HCT116 (cell line): ENCODE data around the gene CPA1. TPM values are rescaled to one million over a fixed set of nuclear protein-coding genes. Genes with fewer than 3 reads are reported as not detected.

ENCODE experiments used
- ATAC-seq: fragments of 200-7000 bp; cut with Tn5 transposase; 2 replicates; pipeline ENCODE4 v1.9.1; 2020; ENCODE audit warnings: mild to moderate bottlenecking, moderate library complexity
- BruUV-seq: library from RNA; stranded (reverse); fragments of 400-500 nt; replicated peaks from 2 replicates; lab custom pipeline; 2021; lab: Mats Ljungman, UMichigan
- CTCF ChIA-PET: fragments of 300-600 bp; sonication (Branson Sonifier 250); formaldehyde crosslinking; loops from one replicate; lab custom pipeline; 2021; ENCODE audit warnings: antibody characterized with exemption; lab: Charles Lee
- POLR2A ChIA-PET: fragments of 300-600, 350-600 bp; sonication (Branson Sonifier 250); formaldehyde crosslinking; loops from one replicate; lab custom pipeline; 2021; ENCODE audit warnings: antibody characterized with exemption; lab: Charles Lee
- RAD21 ChIA-PET, 2 experiments: fragments of 300-600 bp; sonication (Branson Sonifier 250); formaldehyde crosslinking; loops; one replicate each; lab custom pipeline; 2023; ENCODE audit warnings: low total read pairs in 2 of 2; ENCODE audit not compliant: uncharacterized antibody in 2 of 2, unreplicated experiment in 2 of 2, low non-redundant PET in 1 of 2; lab: Charles Lee
- DNase-seq: peaks from one replicate; pipeline ENCODE4 v3.0.0-alpha.2; 2010; ENCODE audit warnings: low read depth, low spot score
- H2AFZ ChIP-seq: fragments of 200-600 bp; shearing (Covaris generic), sonication (generic); 2 replicates; pipeline ENCODE4 v1.6.1; 2017; ENCODE audit warnings: low read depth, mixed run types, mixed read lengths, antibody characterized with exemption, low read length; ENCODE audit not compliant: poor library complexity, severe bottlenecking
- H3K27ac ChIP-seq: 2 replicates; pipeline ENCODE4 v1.5.1; 2012; ENCODE audit warnings: low read depth, low read length
- H3K27me3 ChIP-seq: fragments of 200-600 bp; sonication (generic); 2 replicates; pipeline ENCODE4 v1.6.1; 2016; ENCODE audit warnings: mixed run types, low read length, mixed read lengths; ENCODE audit not compliant: insufficient read depth
- H3K36me3 ChIP-seq, 2 experiments: fragments of 200-500 bp in 1 of 2; fragments of 200-600 bp in 1 of 2; sonication (Bioruptor generic) in 1 of 2; sonication (generic) in 1 of 2; 2 replicates each; pipeline versions ENCODE4 v1.5.1 to v1.6.1; 2014 to 2016; ENCODE audit warnings: low read length in 2 of 2, inconsistent platforms in 1 of 2, mixed read lengths in 1 of 2, mixed run types in 1 of 2; ENCODE audit not compliant: insufficient read depth in 2 of 2, control insufficient read depth in 1 of 2
- H3K4me1 ChIP-seq, 2 experiments: fragments of 200-600 bp in 1 of 2; sonication (generic) in 1 of 2; 2 replicates each; pipeline versions ENCODE4 v1.5.1 to v1.6.1; 2012 to 2017; ENCODE audit warnings: low read length in 2 of 2, inconsistent platforms in 1 of 2, mild to moderate bottlenecking in 1 of 2, mixed read lengths in 1 of 2, mixed run types in 1 of 2, moderate library complexity in 1 of 2; ENCODE audit not compliant: insufficient read depth in 2 of 2, control insufficient read depth in 1 of 2
- H3K4me2 ChIP-seq: fragments of 200-600 bp; sonication (generic); 2 replicates; pipeline ENCODE4 v1.6.1; 2017; ENCODE audit warnings: mixed run types, low read length, mixed read lengths
- H3K4me3 ChIP-seq, 2 experiments: fragments of 200-600 bp in 1 of 2; sonication (generic) in 1 of 2; replicated peaks in 1 of 2; 2 replicates each; pipeline ENCODE4 v1.5.1; 2011 to 2016; ENCODE audit warnings: low read length in 2 of 2, control low read depth in 1 of 2, low read depth in 1 of 2, mild to moderate bottlenecking in 1 of 2, mixed read lengths in 1 of 2, mixed run types in 1 of 2
- H3K79me2 ChIP-seq: fragments of 200-600 bp; sonication (generic); 2 replicates; pipeline ENCODE4 v1.6.1; 2017; ENCODE audit warnings: mild to moderate bottlenecking, mixed run types, low read length, moderate library complexity, mixed read lengths; ENCODE audit not compliant: insufficient read depth
- H3K9ac ChIP-seq: fragments of 200-600 bp; sonication (generic); 2 replicates; pipeline ENCODE4 v1.6.1; 2016; ENCODE audit warnings: low read length, mixed read lengths
- H3K9me2 ChIP-seq: fragments of 200-600 bp; sonication (generic), shearing (Covaris generic); 2 replicates; pipeline ENCODE4 v1.6.1; 2017; ENCODE audit warnings: mixed run types, mild to moderate bottlenecking, moderate library complexity; ENCODE audit not compliant: insufficient read depth
- H3K9me3 ChIP-seq, 2 experiments: fragments of 200-500 bp in 1 of 2; fragments of 200-600 bp in 1 of 2; sonication (Bioruptor generic) in 1 of 2; sonication (generic) in 1 of 2; 2 replicates each; pipeline ENCODE4 v1.6.1; 2014 to 2017; ENCODE audit warnings: low read length in 2 of 2, mixed read lengths in 2 of 2, inconsistent platforms in 1 of 2, low read depth in 1 of 2, mild to moderate bottlenecking in 1 of 2, mixed run types in 1 of 2, moderate library complexity in 1 of 2; ENCODE audit not compliant: control insufficient read depth in 1 of 2, insufficient read depth in 1 of 2
- H4K20me1 ChIP-seq: fragments of 200-600 bp; sonication (generic), shearing (Covaris generic); 2 replicates; pipeline ENCODE4 v1.6.1; 2017; ENCODE audit warnings: mixed run types, mild to moderate bottlenecking, moderate library complexity; ENCODE audit not compliant: insufficient read depth
- CBX3 ChIP-seq: IDR thresholded peaks from 2 replicates; pipeline ENCODE4 v1.6.1; 2012; ENCODE audit warnings: low read depth
- CEBPB ChIP-seq: IDR thresholded peaks from 2 replicates; pipeline ENCODE4 v1.6.1; 2012; ENCODE audit warnings: low read depth
- EGR1 ChIP-seq: IDR thresholded peaks from 2 replicates; pipeline ENCODE4 v1.6.1; 2012; ENCODE audit warnings: low read depth
- ELF1 ChIP-seq: IDR thresholded peaks from 2 replicates; pipeline ENCODE4 v1.6.1; 2012; ENCODE audit warnings: low read depth, borderline replicate concordance
- EZH2phosphoT487 ChIP-seq: fragments of 200-600 bp; IDR thresholded peaks from 2 replicates; pipeline ENCODE4 v1.6.1; 2018; ENCODE audit warnings: antibody characterized with exemption, borderline replicate concordance
- FOSL1 ChIP-seq: IDR thresholded peaks from 2 replicates; pipeline ENCODE4 v1.6.1; 2012; ENCODE audit warnings: low read depth
- POLR2A ChIP-seq: IDR thresholded peaks from 2 replicates; pipeline ENCODE4 v1.7.0; 2011; ENCODE audit warnings: borderline replicate concordance; ENCODE audit not compliant: insufficient read depth, insufficient read length; ENCODE audit errors: extremely low read depth
- REST ChIP-seq: IDR thresholded peaks from 2 replicates; pipeline ENCODE4 v1.6.1; 2012; ENCODE audit warnings: low read depth
- SP1 ChIP-seq: IDR thresholded peaks from 2 replicates; pipeline ENCODE4 v1.6.1; 2012; ENCODE audit warnings: low read depth
- SRF ChIP-seq: IDR thresholded peaks from 2 replicates; pipeline ENCODE4 v1.6.1; 2012; ENCODE audit warnings: low read depth
- YY1 ChIP-seq: IDR thresholded peaks from 2 replicates; pipeline ENCODE4 v1.6.1; 2011; ENCODE audit warnings: low read length, low read depth, moderate library complexity, mild to moderate bottlenecking; ENCODE audit not compliant: insufficient replicate concordance; ENCODE audit errors: extremely low read depth
- intact Hi-C: fragments of 100-400 bp; cut with micrococcal nuclease; formaldehyde crosslinking; loops from 2 replicates; pipeline ENCODE4 v1.10.0; 2022
- total RNA-seq: library from RNA; stranded (reverse); gene quantifications from one replicate; pipeline ENCODE4 v1.2.1, GENCODE V29; 2021; ENCODE audit not compliant: unreplicated experiment
- TF ChIP-seq, protein P1 (sequence below): IDR thresholded peaks from 2 replicates; pipeline ENCODE4 v1.6.1; 2012
- TF ChIP-seq, protein P2 (sequence below), 3 experiments: fragments of 200-600 bp in 1 of 3; sonication (generic) in 1 of 3; IDR thresholded peaks in 2 of 3; conservative IDR thresholded peaks in 1 of 3; 2 replicates each; pipeline ENCODE4 v1.5.1; 2012 to 2017; ENCODE audit warnings: low read depth in 2 of 3, low read length in 2 of 3, antibody characterized with exemption in 1 of 3, borderline replicate concordance in 1 of 3, control low read depth in 1 of 3, mild to moderate bottlenecking in 1 of 3, mixed read lengths in 1 of 3, mixed run types in 1 of 3, moderate library complexity in 1 of 3; ENCODE audit not compliant: insufficient read depth in 1 of 3

Gene CPA1
- total RNA-seq, 1 experiment from 2014 or later, result 11.9 TPM

GRCh38 chr7:130425796-130426195 is 45.5 kb downstream of the CPA1 start:
- TF ChIP-seq YY1 (no peak), FOSL1 (no peak), EZH2phosphoT487 (no peak), CEBPB (no peak), SRF (no peak), EGR1 (no peak), REST (no peak), SP1 (no peak), CBX3 (no peak), POLR2A (no peak), ELF1 (no peak)
- TF ChIP-seq, protein P1, sequence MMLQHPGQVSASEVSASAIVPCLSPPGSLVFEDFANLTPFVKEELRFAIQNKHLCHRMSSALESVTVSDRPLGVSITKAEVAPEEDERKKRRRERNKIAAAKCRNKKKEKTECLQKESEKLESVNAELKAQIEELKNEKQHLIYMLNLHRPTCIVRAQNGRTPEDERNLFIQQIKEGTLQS, result no peak
- TF ChIP-seq, protein P2, sequence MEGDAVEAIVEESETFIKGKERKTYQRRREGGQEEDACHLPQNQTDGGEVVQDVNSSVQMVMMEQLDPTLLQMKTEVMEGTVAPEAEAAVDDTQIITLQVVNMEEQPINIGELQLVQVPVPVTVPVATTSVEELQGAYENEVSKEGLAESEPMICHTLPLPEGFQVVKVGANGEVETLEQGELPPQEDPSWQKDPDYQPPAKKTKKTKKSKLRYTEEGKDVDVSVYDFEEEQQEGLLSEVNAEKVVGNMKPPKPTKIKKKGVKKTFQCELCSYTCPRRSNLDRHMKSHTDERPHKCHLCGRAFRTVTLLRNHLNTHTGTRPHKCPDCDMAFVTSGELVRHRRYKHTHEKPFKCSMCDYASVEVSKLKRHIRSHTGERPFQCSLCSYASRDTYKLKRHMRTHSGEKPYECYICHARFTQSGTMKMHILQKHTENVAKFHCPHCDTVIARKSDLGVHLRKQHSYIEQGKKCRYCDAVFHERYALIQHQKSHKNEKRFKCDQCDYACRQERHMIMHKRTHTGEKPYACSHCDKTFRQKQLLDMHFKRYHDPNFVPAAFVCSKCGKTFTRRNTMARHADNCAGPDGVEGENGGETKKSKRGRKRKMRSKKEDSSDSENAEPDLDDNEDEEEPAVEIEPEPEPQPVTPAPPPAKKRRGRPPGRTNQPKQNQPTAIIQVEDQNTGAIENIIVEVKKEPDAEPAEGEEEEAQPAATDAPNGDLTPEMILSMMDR (IDR thresholded peaks at IDR 0.05 in 2 of 3, conservative IDR thresholded peaks at IDR 0.05 in 1 of 3; ENCODE audit: borderline replicate concordance in 1 of 3, insufficient read depth in 1 of 3, low read depth in 2 of 3, low read length in 2 of 3), result no peak
- no peak overlapping the region for H2AFZ ChIP-seq
- H3K79me2 ChIP-seq, result no peaks in the 10 kb centered on the region
- ChIA-PET CTCF (no interaction called here), RAD21 (no interaction called here), POLR2A (no interaction called here)
- no peaks in the 10 kb centered on the region for H3K9me2 ChIP-seq
- no TSS peak for BruUV-seq
- no peak overlapping the region for H3K4me3 ChIP-seq
- ATAC-seq (no peak), DNase-seq (no peak)
- H4K20me1 ChIP-seq, result no peaks in the 10 kb centered on the region
- H3K27ac ChIP-seq, result no peak overlapping the region
- no peaks in the 10 kb centered on the region for H3K36me3 ChIP-seq
- H3K4me2 ChIP-seq, result no peak overlapping the region
- intact Hi-C loops, result no loop called here
- no peak overlapping the region for H3K9ac ChIP-seq
- no peaks in the 10 kb centered on the region for H3K9me3 ChIP-seq
- no peaks in the 10 kb centered on the region for H3K4me1 ChIP-seq
- no peaks in the 10 kb centered on the region for H3K27me3 ChIP-seq
